GM12875 (cell line): ENCODE data around the gene MST1.
A peak's percentile ranks its signal among the peaks of the same experiment; 100 is the strongest.

Experiments used
- H3K4me3 ChIP-seq: one replicate; pipeline ENCODE4 v1.5.1; 2011; ENCODE audit warnings: low read depth, low read length, control low read depth
- CTCF ChIP-seq: IDR thresholded peaks from 2 replicates; pipeline ENCODE4 v1.5.1; 2011; ENCODE audit warnings: low read depth, mild to moderate bottlenecking, control low read depth, inconsistent platforms, low read length, moderate library complexity, borderline replicate concordance; ENCODE audit not compliant: insufficient read depth

MST1 gene

DNA sequence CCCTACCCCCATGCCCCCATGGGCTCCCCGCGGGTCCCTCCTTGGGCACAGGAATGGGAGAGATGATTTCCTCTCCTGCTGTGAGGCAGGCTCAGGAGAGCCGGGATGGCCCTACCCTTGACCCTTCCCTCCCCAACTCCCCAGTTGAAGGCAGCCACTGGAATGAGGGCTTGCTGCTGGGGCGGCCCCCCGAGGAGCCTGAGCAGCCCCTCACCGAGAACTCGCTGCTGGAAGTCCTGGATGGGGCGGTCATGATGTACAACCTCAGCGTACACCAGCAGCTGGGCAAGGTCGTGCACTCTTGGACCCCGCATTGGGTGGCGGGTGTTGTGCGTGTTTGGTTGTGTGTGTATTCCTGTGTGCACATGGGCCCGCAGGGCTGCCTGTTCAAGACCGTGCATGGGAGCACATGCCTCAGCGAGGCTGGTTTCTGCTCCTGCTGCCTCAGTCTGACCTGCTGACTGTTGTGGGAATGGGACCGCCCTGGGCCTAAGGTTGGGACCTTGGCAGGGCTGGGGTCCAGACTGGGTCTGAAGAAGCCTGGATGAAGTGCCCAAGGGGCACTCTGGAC lies 16.2 kb upstream of the MST1 start:
- no peak overlapping the region for H3K4me3 ChIP-seq
- no peak for TF ChIP-seq CTCF

DNA sequence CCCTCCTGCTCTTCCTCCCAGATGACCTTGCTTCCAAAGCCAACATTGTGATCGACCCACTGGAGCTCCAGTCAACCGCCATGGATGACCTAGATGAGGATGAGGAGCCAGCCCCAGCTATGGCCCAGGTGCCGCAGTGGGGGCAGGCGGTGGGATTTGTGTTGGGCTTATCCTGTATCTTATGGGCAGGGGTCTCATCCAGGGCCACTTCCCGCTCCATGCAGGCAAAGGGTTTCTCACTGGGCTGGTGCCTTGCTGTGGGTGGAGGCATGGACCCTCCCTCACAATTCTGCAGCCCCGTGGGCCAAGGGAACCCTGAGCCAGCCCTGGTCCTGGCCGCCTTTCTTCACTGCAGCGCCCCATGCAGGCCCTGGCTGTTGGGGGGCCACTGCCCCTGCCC lies 15.4 kb upstream of the MST1 start:
- no peak overlapping the region for H3K4me3 ChIP-seq
- TF ChIP-seq CTCF: no peak

DNA sequence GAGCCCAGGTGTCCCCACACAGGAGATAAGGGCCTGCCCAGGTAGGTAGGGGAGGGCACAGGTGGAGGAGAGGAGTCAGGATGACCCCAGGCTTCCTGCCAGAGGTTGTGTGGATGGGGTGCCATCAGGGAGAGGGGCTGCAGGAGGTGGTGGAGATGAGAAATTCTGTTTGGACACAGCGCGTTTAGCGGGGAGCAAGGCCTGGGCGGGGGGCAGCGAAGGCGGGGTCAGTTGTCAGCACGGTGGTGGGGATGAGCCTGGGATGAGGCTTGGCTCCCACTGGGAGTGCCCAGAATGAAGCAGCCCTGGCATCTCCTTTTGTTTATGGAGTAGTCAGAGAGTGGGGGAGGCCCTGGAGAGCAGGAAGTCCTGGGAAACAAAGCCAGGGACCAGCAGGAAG lies 14.7 kb upstream of the MST1 start:
- TF ChIP-seq CTCF: no peak
- no peak overlapping the region for H3K4me3 ChIP-seq

DNA sequence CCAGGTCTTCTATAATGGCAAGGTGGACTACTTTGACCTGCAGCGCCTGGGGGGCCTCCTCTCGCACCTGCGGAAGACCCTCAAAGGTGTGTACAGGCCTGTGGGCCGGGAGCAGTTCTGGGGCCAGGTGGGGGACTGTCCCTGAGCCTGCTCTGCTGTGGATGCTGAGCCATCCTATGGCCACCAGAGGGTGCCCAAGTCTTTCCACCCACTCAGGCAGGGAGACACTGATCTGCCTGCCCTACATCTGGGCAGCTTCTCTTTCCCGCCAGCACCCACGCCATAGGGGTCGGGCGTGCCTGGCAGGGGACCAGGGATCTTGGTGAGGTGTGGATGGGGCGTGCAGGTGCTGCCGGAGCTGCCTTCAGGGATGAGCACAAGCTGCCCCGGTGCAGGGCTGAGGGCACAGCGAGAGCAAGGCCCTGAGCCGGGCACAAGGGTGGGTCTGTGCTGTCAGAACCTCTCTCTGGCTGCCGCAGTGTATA lies 14.2 kb upstream of the MST1 start:
- TF ChIP-seq CTCF: peak; percentile 94

GRCh38 chr3:49702672-49703071 lies 13.4 kb upstream of the MST1 start:
- H3K4me3 ChIP-seq: no peak overlapping the region
- TF ChIP-seq CTCF: no peak

More for the DNA sequence above, 14.2 kb upstream of the MST1 start:
- H3K4me3 ChIP-seq: no peak overlapping the region

- peak; percentile 32; the same call in 1 of the 2 replicates for TF ChIP-seq CTCF
- H3K4me3 ChIP-seq: no peak overlapping the region
These were observed 12.3 kb upstream of the MST1 start for GRCh38 chr3:49701388-49702077.
